Choroid plexus epithelial cell (primary cell): ENCODE measurements around the gene SMIM12.

Experiments used
- DNase-seq: peaks from one replicate; pipeline ENCODE4 v3.0.0-alpha.2; 2010; ENCODE audit warnings: low read depth
- H3K4me3 ChIP-seq: 2 replicates; pipeline ENCODE4 v1.5.1; 2011; ENCODE audit warnings: low read depth, mild to moderate bottlenecking, control low read depth, low read length, moderate library complexity
- TF ChIP-seq, protein P1 (sequence below): conservative IDR thresholded peaks from 2 replicates; pipeline ENCODE4 v1.5.1; 2011; ENCODE audit warnings: low read depth, mild to moderate bottlenecking, control low read depth, inconsistent platforms, low read length, moderate library complexity

SMIM12 gene

DNA sequence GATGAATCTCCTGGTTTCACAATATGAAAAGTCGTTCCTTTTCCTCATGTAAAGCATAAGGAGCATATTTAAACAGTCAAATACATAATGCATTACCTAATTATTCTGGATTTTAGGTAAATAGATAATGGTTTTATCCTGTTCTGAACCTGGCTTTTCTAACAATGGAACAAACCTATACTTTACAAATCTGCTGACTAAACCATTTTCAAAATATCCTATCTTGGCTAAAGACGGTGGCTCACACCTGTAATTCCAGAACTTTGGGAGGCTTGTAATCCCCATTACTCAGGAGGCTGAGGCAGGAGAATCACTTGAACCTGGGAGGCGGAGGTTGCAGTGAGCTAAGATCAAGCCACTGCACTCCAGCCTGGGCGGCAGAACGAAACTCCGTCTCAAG lies 2.9 kb downstream of the SMIM12 start:
- TF ChIP-seq, protein P1, sequence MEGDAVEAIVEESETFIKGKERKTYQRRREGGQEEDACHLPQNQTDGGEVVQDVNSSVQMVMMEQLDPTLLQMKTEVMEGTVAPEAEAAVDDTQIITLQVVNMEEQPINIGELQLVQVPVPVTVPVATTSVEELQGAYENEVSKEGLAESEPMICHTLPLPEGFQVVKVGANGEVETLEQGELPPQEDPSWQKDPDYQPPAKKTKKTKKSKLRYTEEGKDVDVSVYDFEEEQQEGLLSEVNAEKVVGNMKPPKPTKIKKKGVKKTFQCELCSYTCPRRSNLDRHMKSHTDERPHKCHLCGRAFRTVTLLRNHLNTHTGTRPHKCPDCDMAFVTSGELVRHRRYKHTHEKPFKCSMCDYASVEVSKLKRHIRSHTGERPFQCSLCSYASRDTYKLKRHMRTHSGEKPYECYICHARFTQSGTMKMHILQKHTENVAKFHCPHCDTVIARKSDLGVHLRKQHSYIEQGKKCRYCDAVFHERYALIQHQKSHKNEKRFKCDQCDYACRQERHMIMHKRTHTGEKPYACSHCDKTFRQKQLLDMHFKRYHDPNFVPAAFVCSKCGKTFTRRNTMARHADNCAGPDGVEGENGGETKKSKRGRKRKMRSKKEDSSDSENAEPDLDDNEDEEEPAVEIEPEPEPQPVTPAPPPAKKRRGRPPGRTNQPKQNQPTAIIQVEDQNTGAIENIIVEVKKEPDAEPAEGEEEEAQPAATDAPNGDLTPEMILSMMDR = no peak
- DNase-seq = no peak
- no peak overlapping the region for H3K4me3 ChIP-seq

GRCh38 chr1:34852677-34853217 lies 6.8 kb downstream of the SMIM12 start:
- TF ChIP-seq, protein P1 = peak; percentile 95
- no peak overlapping the region for H3K4me3 ChIP-seq
- peak; percentile 98 for DNase-seq

DNA sequence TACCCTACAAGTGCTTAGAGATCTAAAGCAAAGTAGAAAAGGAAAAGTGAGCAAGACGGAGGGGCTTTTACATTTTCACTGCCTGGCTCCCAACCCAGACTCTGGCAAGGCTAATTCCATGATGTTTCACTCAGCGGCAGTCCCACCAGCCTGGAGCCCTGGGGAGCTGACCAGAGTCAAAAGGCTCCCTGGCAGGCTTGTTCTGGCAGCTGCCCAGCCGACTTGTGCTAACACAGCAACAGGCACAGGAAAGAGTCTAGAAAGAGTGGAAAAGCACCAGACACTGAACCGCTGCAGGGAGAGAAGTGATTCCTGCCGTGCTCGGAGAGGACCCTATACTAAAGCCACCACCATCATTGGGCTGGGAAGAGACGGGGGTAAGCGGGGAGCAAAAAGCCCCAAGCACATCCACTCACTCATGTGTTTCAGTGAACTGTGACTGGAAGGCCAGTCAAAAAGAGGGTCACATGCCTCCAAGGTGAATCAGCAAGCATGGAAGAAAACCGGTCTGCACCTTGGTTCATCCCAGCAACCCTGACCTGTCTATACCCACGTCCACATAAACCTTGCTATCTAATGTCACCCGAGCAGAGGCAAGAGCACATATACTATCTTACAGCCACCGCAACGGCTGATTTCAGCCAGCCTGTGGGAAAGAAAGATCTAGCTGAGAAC lies 8.0 kb downstream of the SMIM12 start:
- peak; percentile 65 for DNase-seq
- TF ChIP-seq, protein P1 = no peak

DNA sequence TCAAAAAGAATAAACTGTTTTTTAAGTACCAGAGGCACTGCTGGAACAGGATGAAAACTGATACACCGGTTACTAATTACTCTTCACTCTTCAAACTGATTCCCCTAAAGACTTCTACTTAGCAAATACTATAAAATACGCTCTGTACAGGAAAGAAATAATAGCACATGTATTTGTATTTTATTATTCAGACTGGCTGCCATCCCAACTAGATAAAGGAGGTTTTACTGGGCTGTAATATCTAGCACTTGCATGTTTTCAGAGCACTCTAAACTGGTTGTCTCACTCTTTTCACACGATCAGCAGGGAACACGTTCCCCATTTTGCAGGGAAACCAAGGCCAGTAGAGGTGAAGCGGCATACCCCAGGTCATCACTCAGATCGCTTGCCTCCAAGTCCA lies 9.2 kb downstream of the SMIM12 start:
- TF ChIP-seq, protein P1 = no peak
- DNase-seq = no peak
- H3K4me3 ChIP-seq = no peak overlapping the region

More for the DNA sequence above, 8.0 kb downstream of the SMIM12 start:
- no peak overlapping the region for H3K4me3 ChIP-seq

GRCh38 chr1:34847094-34847493 lies 12.5 kb downstream of the SMIM12 start:
- no peak for DNase-seq
- TF ChIP-seq, protein P1 = no peak
- H3K4me3 ChIP-seq = no peak overlapping the region

- TF ChIP-seq, protein P1 = no peak
- H3K4me3 ChIP-seq = no peak overlapping the region
- DNase-seq = no peak
Observed at GRCh38 chr1:34846265-34846664, 13.3 kb downstream of the SMIM12 start.
